Lower lobe of right lung (tissue), 2 donors: Measurements from ENCODE around the gene ADAM12. TPM values are rescaled to one million over a fixed set of nuclear protein-coding genes. Genes with fewer than 3 reads are reported as not detected.

ENCODE experiments used
- ATAC-seq, 2 donors: fragments of 200-7000 bp; cut with Tn5 transposase; one replicate each; pipeline ENCODE4 v1.9.1; 2020 to 2022; ENCODE audit warnings: mild to moderate bottlenecking in 2 of 2, moderate library complexity in 2 of 2
- DNase-seq: peaks from one replicate; pipeline ENCODE4 v3.0.0-alpha.2; 2020
- H3K27ac ChIP-seq: fragments of 200-600 bp; one replicate; pipeline ENCODE4 v1.8.0; 2022
- H3K27me3 ChIP-seq: fragments of 200-600 bp; one replicate; pipeline ENCODE4 v1.8.0; 2022; ENCODE audit warnings: low read depth
- H3K36me3 ChIP-seq: fragments of 200-600 bp; one replicate; pipeline ENCODE4 v1.8.0; 2022; ENCODE audit warnings: mild to moderate bottlenecking
- H3K4me1 ChIP-seq: fragments of 200-600 bp; one replicate; pipeline ENCODE4 v1.8.0; 2022
- H3K4me3 ChIP-seq: fragments of 200-600 bp; one replicate; pipeline ENCODE4 v1.8.0; 2022; ENCODE audit warnings: mild to moderate bottlenecking
- H3K9me3 ChIP-seq: fragments of 200-600 bp; one replicate; pipeline ENCODE4 v1.8.0; 2022
- intact Hi-C: fragments of 100-400 bp; cut with DNase I; formaldehyde crosslinking; loops from one replicate; pipeline ENCODE4 v1.11.0; 2022
- total RNA-seq: library from RNA; stranded (reverse); fragmentation: NEBNext Ultra II Directional; extraction: Animal tissue kit (Norgen Biotek cat#: 25700); gene quantifications from one replicate; pipeline ENCODE4 v1.2.1, GENCODE V29; 2021
- TF ChIP-seq, protein P1 (sequence below): fragments of 200-600 bp; IDR thresholded peaks from one replicate; pipeline ENCODE4 v1.8.0; 2022; ENCODE audit warnings: antibody characterized with exemption, mild to moderate bottlenecking
- donor health status: DM: no; HTN: yes; CAD: no; lungs with severe emphysema.

ADAM12 gene
- total RNA-seq, 1 donor from 2014 or later = 0.92 TPM

DNA sequence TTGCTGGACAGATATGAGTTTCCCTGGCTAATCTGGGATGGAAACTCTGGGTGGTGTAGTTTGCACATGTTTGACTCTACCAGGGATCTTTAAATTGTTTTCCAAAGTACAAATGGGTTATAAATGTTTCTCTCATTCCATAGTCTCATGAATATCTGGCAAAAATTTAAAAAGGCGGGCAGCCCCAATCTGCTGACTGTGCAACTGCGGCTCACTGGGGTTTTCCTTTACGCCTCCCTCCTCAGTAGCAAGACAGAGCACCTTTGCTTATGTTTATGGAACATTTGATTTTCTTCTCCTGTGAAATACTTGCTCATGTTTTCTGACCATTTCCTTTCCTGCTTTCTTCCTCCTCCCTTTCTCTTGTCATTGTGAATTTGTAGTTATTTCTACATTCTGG, 105.0 kb downstream of the ADAM12 start:
- TF ChIP-seq, protein P1, sequence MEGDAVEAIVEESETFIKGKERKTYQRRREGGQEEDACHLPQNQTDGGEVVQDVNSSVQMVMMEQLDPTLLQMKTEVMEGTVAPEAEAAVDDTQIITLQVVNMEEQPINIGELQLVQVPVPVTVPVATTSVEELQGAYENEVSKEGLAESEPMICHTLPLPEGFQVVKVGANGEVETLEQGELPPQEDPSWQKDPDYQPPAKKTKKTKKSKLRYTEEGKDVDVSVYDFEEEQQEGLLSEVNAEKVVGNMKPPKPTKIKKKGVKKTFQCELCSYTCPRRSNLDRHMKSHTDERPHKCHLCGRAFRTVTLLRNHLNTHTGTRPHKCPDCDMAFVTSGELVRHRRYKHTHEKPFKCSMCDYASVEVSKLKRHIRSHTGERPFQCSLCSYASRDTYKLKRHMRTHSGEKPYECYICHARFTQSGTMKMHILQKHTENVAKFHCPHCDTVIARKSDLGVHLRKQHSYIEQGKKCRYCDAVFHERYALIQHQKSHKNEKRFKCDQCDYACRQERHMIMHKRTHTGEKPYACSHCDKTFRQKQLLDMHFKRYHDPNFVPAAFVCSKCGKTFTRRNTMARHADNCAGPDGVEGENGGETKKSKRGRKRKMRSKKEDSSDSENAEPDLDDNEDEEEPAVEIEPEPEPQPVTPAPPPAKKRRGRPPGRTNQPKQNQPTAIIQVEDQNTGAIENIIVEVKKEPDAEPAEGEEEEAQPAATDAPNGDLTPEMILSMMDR = no peak
- H3K4me3 ChIP-seq = no peak overlapping the region
- intact Hi-C loops = no loop called here
- no peaks in the 10 kb centered on the region for H3K36me3 ChIP-seq
- DNase-seq (no peak), ATAC-seq (no peak)
- no peaks in the 10 kb centered on the region for H3K9me3 ChIP-seq
- H3K27me3 ChIP-seq = no peaks in the 10 kb centered on the region
- no peaks in the 10 kb centered on the region for H3K4me1 ChIP-seq
- H3K27ac ChIP-seq = no peak overlapping the region

DNA sequence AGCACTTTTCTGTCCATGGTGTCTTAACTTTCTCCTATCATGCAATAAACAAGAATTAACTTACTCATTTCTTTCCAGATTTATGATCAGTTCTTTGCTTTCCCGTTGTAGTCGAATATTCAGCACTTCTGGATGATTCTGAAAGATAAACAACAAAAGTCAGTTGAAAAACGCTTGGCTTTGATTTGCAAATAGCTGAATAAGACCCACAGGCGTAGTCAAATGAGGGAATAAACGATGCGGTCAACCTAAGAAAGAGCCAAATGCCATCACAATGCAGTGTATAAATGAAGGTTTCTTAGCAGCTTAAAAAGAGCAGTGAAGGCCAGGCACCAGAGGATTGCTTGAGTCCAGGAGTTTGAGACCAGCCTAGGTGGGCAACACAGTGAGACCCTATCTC, 109.4 kb downstream of the ADAM12 start:
- Histone ChIP-seq H3K27ac (no peak overlapping the region), H3K9me3 (no peaks in the 10 kb centered on the region), H3K36me3 (no peaks in the 10 kb centered on the region), H3K27me3 (no peaks in the 10 kb centered on the region), H3K4me1 (no peaks in the 10 kb centered on the region), H3K4me3 (no peak overlapping the region)
- TF ChIP-seq, protein P1 = no peak
- ATAC-seq (no peak), DNase-seq (no peak)
- intact Hi-C loops = no loop called here

DNA sequence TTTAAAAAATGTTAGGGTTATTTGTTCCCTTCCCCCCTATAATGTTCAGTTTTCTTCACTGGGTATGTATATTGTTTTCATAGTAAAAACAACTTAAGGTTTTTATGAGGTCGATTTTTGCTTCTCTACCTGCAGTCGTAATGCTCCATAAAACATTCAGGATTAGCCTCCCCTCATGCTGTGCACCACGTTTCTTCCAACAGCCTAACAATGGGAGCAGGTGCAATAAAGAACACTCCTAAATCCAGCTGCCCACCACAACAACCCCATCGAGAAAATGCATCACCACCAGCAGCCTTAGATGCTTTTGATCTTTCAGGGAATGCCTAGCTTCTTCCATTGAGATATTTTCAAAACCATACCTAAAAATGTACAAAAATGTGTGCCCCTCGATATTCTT, 111.1 kb downstream of the ADAM12 start:
- no peaks in the 10 kb centered on the region for H3K4me1 ChIP-seq
- TF ChIP-seq, protein P1 = no peak
- no peak for ATAC-seq
- intact Hi-C loops = no loop called here
- no peak for DNase-seq
- H3K27me3 ChIP-seq = no peaks in the 10 kb centered on the region
- H3K36me3 ChIP-seq = no peaks in the 10 kb centered on the region
- no peak overlapping the region for H3K4me3 ChIP-seq
- no peak overlapping the region for H3K27ac ChIP-seq
- no peaks in the 10 kb centered on the region for H3K9me3 ChIP-seq

DNA sequence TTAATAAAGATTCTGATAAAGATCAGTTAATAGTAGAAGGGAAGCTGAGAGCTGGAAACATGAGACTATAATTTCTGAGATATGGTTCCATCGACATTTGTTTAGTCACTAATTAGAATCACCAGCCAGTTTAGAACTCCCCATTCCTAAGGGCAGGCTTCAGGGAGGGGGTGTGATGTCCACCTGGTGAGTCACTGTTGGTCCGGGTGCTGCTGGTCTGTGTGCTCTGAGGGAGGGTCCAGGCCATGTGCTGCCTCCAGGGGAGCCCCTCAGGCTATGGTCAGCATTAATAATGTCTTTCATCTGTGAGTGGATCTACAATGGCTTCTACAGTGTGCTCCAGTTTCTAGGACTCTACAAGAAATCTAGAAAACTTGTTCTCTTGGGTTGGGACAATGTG, 115.8 kb downstream of the ADAM12 start:
- H3K4me3 ChIP-seq = no peak overlapping the region
- intact Hi-C loops = no loop called here
- ATAC-seq = no peak
- no peak overlapping the region for H3K27ac ChIP-seq
- H3K27me3 ChIP-seq = no peaks in the 10 kb centered on the region
- no peaks in the 10 kb centered on the region for H3K9me3 ChIP-seq
- no peaks in the 10 kb centered on the region for H3K36me3 ChIP-seq
- TF ChIP-seq, protein P1 = no peak
- DNase-seq = no peak
- no peaks in the 10 kb centered on the region for H3K4me1 ChIP-seq

GRCh38 chr10:126270111-126270510, 118.2 kb downstream of the ADAM12 start:
- no peak overlapping the region for H3K27ac ChIP-seq
- H3K9me3 ChIP-seq = no peaks in the 10 kb centered on the region
- ATAC-seq (no peak), DNase-seq (no peak)
- no peak overlapping the region for H3K4me3 ChIP-seq
- H3K27me3 ChIP-seq = no peaks in the 10 kb centered on the region
- TF ChIP-seq, protein P1 = no peak
- no peaks in the 10 kb centered on the region for H3K36me3 ChIP-seq
- intact Hi-C loops = no loop called here
- H3K4me1 ChIP-seq = no peaks in the 10 kb centered on the region
